WTC11 (cell line): ENCODE data around the gene TSR3. TPM values are rescaled to one million over a fixed set of nuclear protein-coding genes. Genes with fewer than 3 reads are reported as not detected.

Experiments used
- ATAC-seq: fragments of 200-7000 bp; cut with Tn5 transposase; 2 replicates; pipeline ENCODE4 v1.10.0; 2021; ENCODE audit warnings: mild to moderate bottlenecking, moderate library complexity
- CTCF ChIA-PET: fragments of 300-600 bp; sonication (Branson Sonifier 250); formaldehyde crosslinking; loops from one replicate; lab custom pipeline; 2021; ENCODE audit warnings: antibody characterized with exemption; lab: Charles Lee
- POLR2A ChIA-PET: fragments of 350-600 bp; sonication (Branson Sonifier 250); formaldehyde crosslinking; loops from one replicate; lab custom pipeline; 2021; ENCODE audit warnings: antibody characterized with exemption; lab: Charles Lee
- DNase-seq: peaks from one replicate; pipeline ENCODE4 v3.0.0; 2021; ENCODE audit warnings: low spot score
- H3K27ac Mint-ChIP-seq: 2 replicates; pipeline ENCODE4 v1.8.0; 2021; ENCODE audit warnings: mixed read lengths
- H3K27me3 Mint-ChIP-seq: 2 replicates; pipeline ENCODE4 v1.8.0; 2021; ENCODE audit warnings: low read depth, mild to moderate bottlenecking, moderate library complexity, mixed read lengths
- H3K36me3 Mint-ChIP-seq: 2 replicates; pipeline ENCODE4 v1.8.0; 2021; ENCODE audit warnings: mixed read lengths
- H3K4me1 Mint-ChIP-seq: 2 replicates; pipeline ENCODE4 v1.8.0; 2022; ENCODE audit warnings: mixed read lengths
- H3K4me3 Mint-ChIP-seq: 2 replicates; pipeline ENCODE4 v1.8.0; 2021; ENCODE audit warnings: mild to moderate bottlenecking, moderate library complexity, mixed read lengths
- H3K9me3 Mint-ChIP-seq: 2 replicates; pipeline ENCODE4 v1.8.0; 2021; ENCODE audit warnings: mixed read lengths
- CREB1 ChIP-seq: sonication (generic); formaldehyde crosslinking; IDR thresholded peaks from 2 replicates; pipeline ENCODE4 v1.8.0; 2023; ENCODE audit warnings: mild to moderate bottlenecking, missing genetic modification reagents
- CREM ChIP-seq: sonication (generic); formaldehyde crosslinking; IDR thresholded peaks from 2 replicates; pipeline ENCODE4 v1.8.1; 2022; ENCODE audit warnings: mild to moderate bottlenecking, missing genetic modification reagents, moderate library complexity
- FOXP1 ChIP-seq: sonication (generic); formaldehyde crosslinking; IDR thresholded peaks from 2 replicates; pipeline ENCODE4 v1.8.0; 2022; ENCODE audit warnings: missing genetic modification reagents, mild to moderate bottlenecking, moderate library complexity, borderline replicate concordance
- GTF2I ChIP-seq: fragments of 250-450 bp; sonication (Bioruptor Pico); conservative IDR thresholded peaks from 2 replicates; pipeline ENCODE4 v1.4.0; 2021; ENCODE audit warnings: mild to moderate bottlenecking
- HMGA2 ChIP-seq: fragments of 250-450 bp; sonication (Bioruptor Pico); IDR thresholded peaks from 2 replicates; pipeline ENCODE4 v1.4.0; 2021; ENCODE audit warnings: mild to moderate bottlenecking, moderate library complexity
- NFE2L1 ChIP-seq: sonication (generic); formaldehyde crosslinking; IDR thresholded peaks from 2 replicates; pipeline ENCODE4 v1.8.1; 2023; ENCODE audit warnings: missing genetic modification reagents
- NFYB ChIP-seq: sonication (generic); formaldehyde crosslinking; conservative IDR thresholded peaks from 2 replicates; pipeline ENCODE4 v1.8.0; 2022; ENCODE audit warnings: low read depth, missing genetic modification reagents
- NR2C2 ChIP-seq: sonication (generic); formaldehyde crosslinking; IDR thresholded peaks from 2 replicates; pipeline ENCODE4 v1.8.0; 2022; ENCODE audit warnings: mild to moderate bottlenecking, missing genetic modification reagents
- SMAD4 ChIP-seq: sonication (generic); formaldehyde crosslinking; IDR thresholded peaks from 2 replicates; pipeline ENCODE4 v1.8.0; 2022; ENCODE audit warnings: mild to moderate bottlenecking, missing genetic modification reagents
- SOX15 ChIP-seq: fragments of 250-450 bp; sonication (Bioruptor Pico); IDR thresholded peaks from 2 replicates; pipeline ENCODE4 v1.9.0; 2021; ENCODE audit warnings: mild to moderate bottlenecking
- SP1 ChIP-seq: sonication (generic); formaldehyde crosslinking; conservative IDR thresholded peaks from 2 replicates; pipeline ENCODE4 v1.8.1; 2022; ENCODE audit warnings: missing genetic modification reagents
- ZNF138 ChIP-seq: sonication (generic); formaldehyde crosslinking; conservative IDR thresholded peaks from 2 replicates; pipeline ENCODE4 v1.8.1; 2022; ENCODE audit warnings: mild to moderate bottlenecking, moderate library complexity, missing genetic modification reagents
- ZNF219 ChIP-seq: sonication (generic); formaldehyde crosslinking; IDR thresholded peaks from 2 replicates; pipeline ENCODE4 v1.8.0; 2023; ENCODE audit warnings: missing genetic modification reagents, mild to moderate bottlenecking, borderline replicate concordance
- ZNF232 ChIP-seq: sonication (generic); formaldehyde crosslinking; IDR thresholded peaks from 2 replicates; pipeline ENCODE4 v1.8.0; 2022; ENCODE audit warnings: mild to moderate bottlenecking, missing genetic modification reagents
- ZNF263 ChIP-seq: sonication (generic); formaldehyde crosslinking; IDR thresholded peaks from 2 replicates; pipeline ENCODE4 v1.8.1; 2022; ENCODE audit warnings: low read depth, mild to moderate bottlenecking, moderate library complexity, missing genetic modification reagents
- ZNF671 ChIP-seq: fragments of 250-450 bp; sonication (Bioruptor Pico); IDR thresholded peaks from 2 replicates; pipeline ENCODE4 v1.8.0; 2021; ENCODE audit warnings: mild to moderate bottlenecking
- total RNA-seq: library from RNA; stranded (reverse); gene quantifications from 3 replicates; pipeline ENCODE4 v1.2.3, GENCODE V29; 2021
- TF ChIP-seq, protein P1 (sequence below): fragments of 250-450 bp; sonication (Bioruptor Pico); IDR thresholded peaks from 2 replicates; pipeline ENCODE4 v1.9.0; 2021; ENCODE audit warnings: moderate library complexity, mild to moderate bottlenecking, inconsistent platforms, borderline replicate concordance
- TF ChIP-seq, protein P2 (sequence below): sonication (generic); formaldehyde crosslinking; IDR thresholded peaks from 2 replicates; pipeline ENCODE4 v1.8.1; 2022; ENCODE audit warnings: missing genetic modification reagents, borderline replicate concordance

TSR3 gene
- total RNA-seq, 1 experiment from 2014 or later, result 66.3 TPM

DNA sequence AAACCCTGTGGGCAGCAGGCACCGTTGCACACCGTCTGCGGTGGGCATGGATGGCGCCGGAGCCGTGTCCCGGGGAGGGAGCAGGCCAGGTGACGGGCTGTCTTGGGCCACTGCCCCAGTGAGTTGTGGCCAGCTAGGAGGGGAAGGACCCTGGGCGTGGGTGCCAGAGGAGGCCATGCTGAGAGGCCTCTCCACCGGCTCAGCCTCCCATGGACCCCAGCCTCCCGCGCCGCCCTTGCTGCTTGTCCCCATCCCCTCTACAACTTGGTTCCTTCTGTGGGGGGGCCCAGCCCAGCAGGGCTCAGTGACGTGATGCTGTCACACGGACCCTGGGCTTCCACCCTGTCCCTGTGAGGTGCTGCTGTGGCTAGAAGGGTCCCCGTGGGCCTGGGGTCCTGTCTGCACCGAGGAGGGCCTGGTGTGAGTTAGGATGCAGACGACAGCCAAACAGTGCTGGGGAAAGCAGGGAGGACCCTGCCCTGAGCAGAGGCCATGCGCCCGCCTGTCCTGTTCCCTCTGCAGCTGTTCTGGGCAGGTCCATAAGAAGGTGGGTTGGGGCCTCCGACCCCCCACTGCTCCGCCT lies 30.9 kb downstream of the TSR3 start (continued):
- TF ChIP-seq ZNF263 (no peak), SP1 (CRISPR knock-in tag) (no peak)

DNA sequence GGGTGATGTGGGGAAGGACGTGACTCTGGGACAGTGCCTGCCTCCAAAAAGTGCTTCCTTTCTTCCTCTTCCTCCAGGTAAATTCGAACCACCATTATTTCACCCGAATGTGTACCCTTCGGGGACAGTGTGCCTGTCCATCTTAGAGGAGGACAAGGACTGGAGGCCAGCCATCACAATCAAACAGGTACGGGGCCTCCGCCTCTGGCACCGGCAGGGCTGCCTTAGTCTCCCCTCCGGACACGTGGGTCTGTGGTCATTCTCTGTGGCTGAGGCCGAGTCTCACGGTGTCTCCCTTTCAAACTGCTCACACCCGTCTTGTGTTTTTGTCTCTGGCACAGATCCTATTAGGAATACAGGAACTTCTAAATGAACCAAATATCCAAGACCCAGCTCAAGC lies 31.6 kb downstream of the TSR3 start:
- ChIA-PET POLR2A (no interaction called here), CTCF (no interaction called here)
- Mint-ChIP-seq H3K4me3 (no peak overlapping the region), H3K27ac (no peak overlapping the region), H3K36me3 (peaks cover 68% of the 10 kb centered on the region), H3K27me3 (no peaks in the 10 kb centered on the region), H3K4me1 (0 out of 2 replicates have a peak, but pooled peaks cover 3% of the 10 kb centered on the region), H3K9me3 (no peaks in the 10 kb centered on the region)
- no peak for TF ChIP-seq GTF2I
- no peak for TF ChIP-seq ZNF232 (CRISPR knock-in tag)
- TF ChIP-seq, protein P1, sequence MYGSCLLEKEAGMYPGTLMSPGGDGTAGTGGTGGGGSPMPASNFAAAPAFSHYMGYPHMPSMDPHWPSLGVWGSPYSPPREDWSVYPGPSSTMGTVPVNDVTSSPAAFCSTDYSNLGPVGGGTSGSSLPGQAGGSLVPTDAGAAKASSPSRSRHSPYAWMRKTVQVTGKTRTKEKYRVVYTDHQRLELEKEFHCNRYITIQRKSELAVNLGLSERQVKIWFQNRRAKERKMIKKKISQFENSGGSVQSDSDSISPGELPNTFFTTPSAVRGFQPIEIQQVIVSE (CRISPR knock-in tag), result no peak
- no peak for TF ChIP-seq CREB1 (CRISPR knock-in tag)
- ATAC-seq (no peak), DNase-seq (no peak)

DNA sequence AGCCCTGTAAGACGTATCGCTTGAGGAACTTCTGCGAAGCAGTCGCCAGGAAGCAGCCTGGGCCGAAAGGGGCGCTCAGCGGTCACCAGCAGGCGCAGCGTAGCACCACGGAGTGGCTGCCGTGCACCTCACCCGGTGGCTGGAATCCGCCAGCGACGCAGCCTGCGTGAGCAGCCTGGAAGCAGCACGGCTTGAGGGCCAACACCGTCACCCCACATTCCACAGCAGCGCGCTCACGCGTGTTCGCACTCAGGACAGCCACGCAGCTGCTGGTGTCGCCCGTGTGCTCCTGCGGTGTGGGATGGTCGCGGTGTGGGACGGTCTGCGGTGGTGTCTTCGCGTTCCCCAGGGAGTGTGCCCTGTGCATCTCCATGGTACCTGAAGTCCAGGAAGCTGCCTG lies 32.6 kb downstream of the TSR3 start:
- no peak for DNase-seq
- no peak for ATAC-seq
- ChIA-PET CTCF (no interaction called here), POLR2A (no interaction called here)
- no peaks in the 10 kb centered on the region for H3K27me3 Mint-ChIP-seq
- no peaks in the 10 kb centered on the region for H3K9me3 Mint-ChIP-seq
- no peaks in the 10 kb centered on the region for H3K4me1 Mint-ChIP-seq
- H3K36me3 Mint-ChIP-seq, result peaks cover 69% of the 10 kb centered on the region
- no peak overlapping the region for H3K4me3 Mint-ChIP-seq
- 0 out of 2 replicates have a peak, but pooled peaks have one; percentile 30 for TF ChIP-seq FOXP1 (CRISPR knock-in tag)
- TF ChIP-seq NR2C2 (CRISPR knock-in tag), result no peak
- peak overlapping the region; percentile 68 for H3K27ac Mint-ChIP-seq

DNA sequence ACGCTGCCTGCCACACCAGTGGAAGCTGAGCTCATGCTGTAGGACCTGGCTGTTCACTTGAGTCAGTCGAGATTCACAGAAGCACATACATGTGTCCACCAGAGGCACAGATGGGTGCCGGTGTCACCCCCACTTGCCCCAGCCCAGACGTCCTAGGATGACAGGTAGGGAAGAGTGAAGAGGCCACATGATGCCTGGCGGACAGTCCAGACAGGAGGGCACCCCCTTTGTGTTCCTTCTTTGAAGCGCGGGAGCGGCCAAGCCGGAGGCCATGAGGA lies 33.5 kb downstream of the TSR3 start:
- H3K4me1 Mint-ChIP-seq, result no peaks in the 10 kb centered on the region
- DNase-seq (no peak), ATAC-seq (no peak)
- H3K36me3 Mint-ChIP-seq, result peaks cover 67% of the 10 kb centered on the region
- H3K9me3 Mint-ChIP-seq, result no peaks in the 10 kb centered on the region
- ChIA-PET CTCF (interaction anchor here (0.9 kb wide), 1 partner anchor 13 kb away, joined by 4 read pairs; no protein-coding TSS in a partner anchor), POLR2A (no interaction called here)
- no peaks in the 10 kb centered on the region for H3K27me3 Mint-ChIP-seq
- H3K4me3 Mint-ChIP-seq, result no peak overlapping the region
- no peak for TF ChIP-seq ZNF219 (CRISPR knock-in tag)
- TF ChIP-seq NFE2L1 (CRISPR knock-in tag), result no peak
- TF ChIP-seq ZNF671 (CRISPR knock-in tag), result no peak
- TF ChIP-seq, protein P2, sequence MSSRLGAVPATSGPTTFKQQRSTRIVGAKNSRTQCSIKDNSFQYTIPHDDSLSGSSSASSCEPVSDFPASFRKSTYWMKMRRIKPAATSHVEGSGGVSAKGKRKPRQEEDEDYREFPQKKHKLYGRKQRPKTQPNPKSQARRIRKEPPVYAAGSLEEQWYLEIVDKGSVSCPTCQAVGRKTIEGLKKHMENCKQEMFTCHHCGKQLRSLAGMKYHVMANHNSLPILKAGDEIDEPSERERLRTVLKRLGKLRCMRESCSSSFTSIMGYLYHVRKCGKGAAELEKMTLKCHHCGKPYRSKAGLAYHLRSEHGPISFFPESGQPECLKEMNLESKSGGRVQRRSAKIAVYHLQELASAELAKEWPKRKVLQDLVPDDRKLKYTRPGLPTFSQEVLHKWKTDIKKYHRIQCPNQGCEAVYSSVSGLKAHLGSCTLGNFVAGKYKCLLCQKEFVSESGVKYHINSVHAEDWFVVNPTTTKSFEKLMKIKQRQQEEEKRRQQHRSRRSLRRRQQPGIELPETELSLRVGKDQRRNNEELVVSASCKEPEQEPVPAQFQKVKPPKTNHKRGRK (CRISPR knock-in tag), result no peak
- TF ChIP-seq CREM, result no peak
- TF ChIP-seq NFYB (CRISPR knock-in tag), result no peak
- TF ChIP-seq SOX15 (CRISPR knock-in tag), result no peak
- no peak for TF ChIP-seq SMAD4 (CRISPR knock-in tag)
- no peak for TF ChIP-seq HMGA2
- no peak for TF ChIP-seq ZNF138 (CRISPR knock-in tag)
- H3K27ac Mint-ChIP-seq, result peak overlapping the region; percentile 63; the same call in 1 of the 2 replicates
